ENCODE results near the gene SLC26A9.
"Not testable (repeated sequence)": the region's sequence is repeated elsewhere in the genome, so short reads cannot be mapped to it uniquely, and the experiment has no call there.

SLC26A9 gene

GRCh38 chr1:205889706-205890105 is 53.5 kb downstream of the SLC26A9 start:
- DNase-seq (ENCODE audit: low spot score) = not testable (repeated sequence)

- DNase-seq (ENCODE audit: low spot score) = not testable (repeated sequence)
Observed at GRCh38 chr1:205889006-205889405, 54.2 kb downstream of the SLC26A9 start.

DNA sequence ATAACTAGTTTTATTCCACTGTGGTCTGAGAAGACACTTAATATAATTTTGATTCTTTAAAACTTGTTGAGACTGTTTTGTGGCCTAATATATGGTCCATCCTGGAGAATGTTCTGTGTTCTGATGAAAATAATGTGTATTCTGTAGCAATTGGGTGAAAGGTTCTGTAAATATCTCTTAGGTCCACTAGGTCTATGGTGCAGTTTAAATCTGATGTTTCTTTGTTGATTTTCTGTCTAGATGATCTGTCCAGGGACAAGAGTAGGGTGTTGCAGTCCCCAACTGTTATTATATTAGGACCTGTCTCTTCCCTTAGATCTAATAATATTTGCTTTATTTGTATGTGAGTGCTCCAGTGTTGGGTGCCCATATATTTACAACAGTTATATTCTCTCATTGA is 59.5 kb downstream of the SLC26A9 start:
- no peak for DNase-seq (ENCODE audit: low spot score)

GRCh38 chr1:205880923-205881322 is 62.3 kb downstream of the SLC26A9 start:
- DNase-seq (ENCODE audit: low spot score) = no peak

- DNase-seq (ENCODE audit: low spot score) = no peak
Observed at GRCh38 chr1:205879974-205880373, 63.3 kb downstream of the SLC26A9 start.

GRCh38 chr1:205878026-205878425 is 65.2 kb downstream of the SLC26A9 start:
- no peak for DNase-seq (ENCODE audit: low spot score)

- not testable (repeated sequence) for DNase-seq (ENCODE audit: low spot score)
Observed at GRCh38 chr1:205873148-205873547, 70.1 kb downstream of the SLC26A9 start.

DNA sequence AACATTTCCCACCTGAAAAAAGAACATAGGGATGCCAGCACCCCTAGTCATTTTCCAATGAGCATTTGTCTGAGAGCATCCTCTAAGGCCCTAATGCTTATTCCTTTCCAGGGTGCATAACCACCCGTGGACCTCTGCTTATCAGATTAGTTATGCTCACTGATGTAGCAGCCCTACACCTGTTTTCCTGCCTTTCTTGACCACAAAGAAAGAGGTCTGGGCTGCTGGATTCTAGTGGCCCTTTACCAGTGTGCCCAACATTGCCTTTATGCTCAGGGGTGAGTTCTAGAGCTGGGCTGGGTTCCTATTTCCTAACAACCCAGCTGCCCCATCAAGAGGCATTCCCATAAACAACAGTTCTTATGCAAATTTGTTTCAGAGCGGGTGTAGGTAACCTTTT is 73.0 kb downstream of the SLC26A9 start:
- no peak for DNase-seq (ENCODE audit: low spot score)

Data from CD4-positive, alpha-beta T cell treated with Interleukin-2 at 100 ng/mL for 4 hours (primary cell).